A204.1 (cell line): Measurements from ENCODE around the gene PRKCZ.

ENCODE experiments used
- FAIRE-seq: peaks from 2 replicates; lab custom pipeline; 2012; peaks lifted over from hg19 to GRCh38; lab: Jason Lieb, UNC

The PRKCZ gene

GRCh38 chr1:2067393-2067792 lies 17.2 kb downstream of the PRKCZ start:
- no peak for FAIRE-seq

GRCh38 chr1:2067981-2068380 lies 17.8 kb downstream of the PRKCZ start:
- no peak for FAIRE-seq

GRCh38 chr1:2068951-2069350 lies 18.7 kb downstream of the PRKCZ start:
- FAIRE-seq = no peak

GRCh38 chr1:2070016-2070415 lies 19.8 kb downstream of the PRKCZ start:
- no peak for FAIRE-seq

DNA sequence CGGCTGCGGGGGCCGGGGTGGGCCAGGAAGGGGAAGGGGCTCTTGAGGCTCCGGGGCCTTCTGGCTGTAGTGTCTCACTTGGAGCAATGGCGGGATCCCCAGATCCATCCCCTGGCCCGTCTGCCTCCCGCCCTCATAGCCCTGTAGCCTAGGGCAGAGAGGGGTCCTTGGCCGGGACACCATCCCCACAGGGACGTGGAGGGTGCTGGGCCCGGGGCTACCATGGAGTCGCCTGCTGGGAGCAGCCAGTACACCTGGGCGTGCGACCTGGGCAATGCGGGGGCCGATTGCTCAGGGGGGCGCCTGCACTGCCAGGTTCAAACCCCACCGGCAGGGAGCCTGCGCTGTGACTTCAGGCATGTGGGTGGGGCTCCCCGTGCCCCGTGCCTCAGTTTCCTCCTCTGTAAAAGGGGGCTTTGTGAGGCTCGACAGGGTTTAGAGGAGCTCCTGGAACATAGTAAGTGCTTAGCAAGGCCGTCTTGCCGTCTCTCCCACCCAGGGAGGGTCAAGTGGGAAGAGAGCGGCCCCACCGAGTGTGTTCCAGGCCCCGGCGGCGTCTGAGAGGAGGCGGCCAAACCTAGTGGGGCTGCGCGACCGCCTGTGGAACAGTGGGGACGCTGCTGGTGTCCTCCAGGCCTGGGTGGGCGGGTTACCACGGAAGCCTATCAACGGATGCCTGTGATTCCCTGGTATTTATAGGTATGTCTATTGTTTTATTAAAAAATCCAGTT lies 20.8 kb downstream of the PRKCZ start:
- FAIRE-seq = no peak

GRCh38 chr1:2072109-2072806 lies 22.0 kb downstream of the PRKCZ start:
- FAIRE-seq = no peak

DNA sequence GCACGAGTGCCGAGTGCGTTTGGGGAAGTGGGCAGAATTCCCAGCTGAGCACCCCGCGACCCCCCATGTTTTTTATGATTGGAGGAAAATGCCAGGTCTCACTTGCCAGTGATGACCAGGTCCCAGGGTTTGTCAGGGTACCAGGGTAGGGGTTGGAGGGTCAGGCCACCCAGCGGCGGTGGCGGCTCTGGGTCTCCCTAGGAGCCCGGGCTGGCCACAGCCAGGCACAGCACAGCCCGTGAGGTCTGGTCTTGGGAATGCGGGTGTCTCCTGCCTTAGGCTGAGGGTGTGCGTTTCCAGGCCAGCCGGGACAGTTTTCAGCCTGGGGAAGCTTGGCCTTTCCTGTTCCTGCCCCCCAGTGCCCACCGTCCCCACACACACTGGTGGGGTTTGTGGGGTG lies 22.7 kb downstream of the PRKCZ start:
- FAIRE-seq = no peak

DNA sequence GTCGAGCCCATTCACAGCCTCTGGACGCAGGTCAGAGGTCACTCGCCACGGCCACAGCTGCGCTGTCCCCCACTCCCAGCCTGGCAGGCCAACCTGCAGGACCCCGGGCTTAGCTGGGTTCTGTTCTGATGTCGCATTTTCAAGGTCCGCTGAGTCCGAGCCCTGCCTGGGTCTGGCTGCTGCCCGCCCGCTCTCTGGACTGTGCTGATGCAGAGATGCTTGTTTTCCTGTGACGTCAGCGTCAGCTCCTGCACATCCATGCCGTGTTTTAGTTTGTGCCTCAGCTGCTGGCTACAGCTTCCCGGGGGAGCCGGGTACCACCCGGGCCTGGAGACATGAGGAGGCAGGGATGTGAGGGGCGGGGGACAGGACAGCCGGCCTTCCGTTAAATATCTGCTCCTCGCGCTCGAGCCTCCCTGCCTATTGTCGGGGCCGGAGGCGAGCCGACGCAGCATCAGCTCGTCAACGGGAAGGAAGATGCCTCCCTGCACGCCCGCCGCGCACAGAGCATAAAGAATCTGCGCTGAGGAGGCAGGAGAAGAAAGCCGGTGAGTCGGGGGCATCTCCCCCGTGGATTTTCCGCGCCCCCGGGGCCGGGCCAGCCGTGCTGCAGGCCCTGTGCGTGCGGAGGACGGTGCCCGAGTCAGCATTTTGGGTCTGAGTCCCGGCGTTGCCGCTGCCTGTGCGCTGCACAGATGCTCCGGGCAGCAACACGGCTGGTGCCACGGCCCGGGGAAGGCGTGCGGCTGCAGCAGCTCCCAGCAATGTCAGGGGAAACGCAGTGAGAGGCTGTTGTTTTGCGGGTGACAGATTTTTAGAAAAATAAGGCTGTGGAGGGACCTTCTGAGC lies 23.4 kb downstream of the PRKCZ start:
- no peak for FAIRE-seq

GRCh38 chr1:2074396-2074795 lies 24.2 kb downstream of the PRKCZ start:
- no peak for FAIRE-seq

GRCh38 chr1:2074944-2075740 lies 24.9 kb downstream of the PRKCZ start:
- FAIRE-seq = no peak

DNA sequence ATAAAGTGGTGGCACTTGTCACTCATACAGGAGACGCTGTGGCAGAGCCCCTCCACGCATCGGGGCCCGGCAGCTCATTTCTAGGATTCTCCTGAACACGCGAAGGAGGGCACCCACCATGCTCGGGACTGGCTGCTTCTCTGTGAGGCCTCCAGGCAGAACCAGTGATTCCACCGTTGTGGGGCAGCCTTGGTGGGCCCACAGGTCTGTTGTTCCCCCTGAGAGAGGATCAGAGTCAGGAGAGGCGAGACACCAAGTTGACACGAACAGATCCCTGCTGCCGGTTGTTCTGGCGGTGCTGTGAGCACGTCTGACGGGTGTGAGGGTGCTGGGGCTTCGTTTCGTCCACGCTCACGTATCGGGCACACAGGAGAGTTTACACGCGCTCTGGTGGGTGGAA lies 26.6 kb downstream of the PRKCZ start:
- FAIRE-seq = no peak

- no peak for FAIRE-seq
Observed at GRCh38 chr1:2078170-2078569, 28.0 kb downstream of the PRKCZ start.

- FAIRE-seq = no peak
Observed at GRCh38 chr1:2079396-2080085, 29.3 kb downstream of the PRKCZ start.

- FAIRE-seq = no peak
Observed at GRCh38 chr1:2080140-2080539, 29.9 kb downstream of the PRKCZ start.

DNA sequence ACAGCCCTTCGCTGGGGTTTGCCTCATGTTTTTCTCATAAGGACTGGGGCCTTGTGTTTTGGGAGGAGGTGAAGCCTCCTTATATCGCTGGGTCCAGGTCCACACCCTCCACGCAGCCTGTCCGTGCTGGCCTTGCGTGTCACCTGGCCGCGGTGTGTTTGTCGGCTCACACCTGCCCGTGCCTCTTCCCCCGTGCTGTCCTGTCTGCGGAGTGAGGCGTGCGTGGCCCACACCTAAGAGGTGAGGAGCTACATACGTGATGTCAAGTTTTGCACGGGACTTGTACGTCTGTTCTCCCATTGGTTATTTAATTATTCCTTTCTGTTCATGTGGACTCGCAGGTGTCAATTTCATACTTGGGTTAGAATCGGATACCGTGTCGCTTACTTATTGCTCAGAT lies 30.7 kb downstream of the PRKCZ start:
- FAIRE-seq = no peak

GRCh38 chr1:2081326-2081885 lies 31.2 kb downstream of the PRKCZ start:
- FAIRE-seq = no peak

- no peak for FAIRE-seq
Observed at GRCh38 chr1:2082064-2082463, 31.9 kb downstream of the PRKCZ start.

DNA sequence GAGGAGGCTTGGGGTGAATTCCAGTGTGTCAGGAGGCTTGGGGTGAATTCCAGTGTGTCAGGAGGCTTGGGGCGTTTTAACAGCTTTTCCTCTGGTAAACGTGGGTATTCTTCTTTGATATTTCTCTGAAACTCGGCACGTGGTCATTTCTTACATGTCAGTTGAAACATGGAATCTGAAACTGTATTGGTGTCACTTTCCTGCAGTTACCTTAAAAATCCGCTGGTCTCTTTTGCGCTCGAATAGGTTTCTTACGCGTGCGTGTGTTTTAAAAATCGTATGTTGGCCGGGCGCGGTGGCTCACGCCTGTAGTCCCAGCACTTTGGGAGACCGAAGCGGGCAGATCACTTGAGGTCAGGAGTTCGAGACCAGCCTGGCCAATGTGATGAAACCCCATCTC lies 33.5 kb downstream of the PRKCZ start:
- no peak for FAIRE-seq

GRCh38 chr1:2084306-2084705 lies 34.1 kb downstream of the PRKCZ start:
- FAIRE-seq = no peak

GRCh38 chr1:2085080-2085479 lies 34.9 kb downstream of the PRKCZ start:
- no peak for FAIRE-seq

- no peak for FAIRE-seq
Observed at GRCh38 chr1:2086446-2087078, 36.4 kb downstream of the PRKCZ start.
